Raji (cell line): Measurements from ENCODE around the gene MPL.

ENCODE experiments used
- POLR2A ChIP-seq: IDR thresholded peaks from 2 replicates; pipeline ENCODE4 v1.6.1; 2011; ENCODE audit warnings: low read depth, low read length, control low read depth; ENCODE audit not compliant: insufficient read depth

Gene MPL

DNA sequence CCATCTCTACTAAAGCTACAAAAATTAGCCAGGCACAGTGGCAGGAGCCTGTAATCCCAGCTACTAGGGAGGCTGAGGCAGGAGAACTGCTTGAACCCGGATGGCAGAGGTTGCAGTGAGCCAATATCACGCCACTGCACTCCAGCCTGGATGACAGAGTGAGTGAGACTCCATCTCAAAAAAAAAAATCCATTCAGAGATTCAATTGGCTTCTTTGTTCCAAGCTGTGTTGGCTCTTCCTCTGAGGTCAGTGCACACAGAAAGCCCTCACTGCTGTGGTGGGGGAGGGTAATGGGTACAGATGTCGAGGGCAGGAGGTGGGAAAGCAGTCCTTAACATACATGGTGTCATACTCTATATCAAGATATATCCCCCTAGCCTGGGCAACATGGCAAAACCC, 22.1 kb upstream of the MPL start:
- no peak for TF ChIP-seq POLR2A

DNA sequence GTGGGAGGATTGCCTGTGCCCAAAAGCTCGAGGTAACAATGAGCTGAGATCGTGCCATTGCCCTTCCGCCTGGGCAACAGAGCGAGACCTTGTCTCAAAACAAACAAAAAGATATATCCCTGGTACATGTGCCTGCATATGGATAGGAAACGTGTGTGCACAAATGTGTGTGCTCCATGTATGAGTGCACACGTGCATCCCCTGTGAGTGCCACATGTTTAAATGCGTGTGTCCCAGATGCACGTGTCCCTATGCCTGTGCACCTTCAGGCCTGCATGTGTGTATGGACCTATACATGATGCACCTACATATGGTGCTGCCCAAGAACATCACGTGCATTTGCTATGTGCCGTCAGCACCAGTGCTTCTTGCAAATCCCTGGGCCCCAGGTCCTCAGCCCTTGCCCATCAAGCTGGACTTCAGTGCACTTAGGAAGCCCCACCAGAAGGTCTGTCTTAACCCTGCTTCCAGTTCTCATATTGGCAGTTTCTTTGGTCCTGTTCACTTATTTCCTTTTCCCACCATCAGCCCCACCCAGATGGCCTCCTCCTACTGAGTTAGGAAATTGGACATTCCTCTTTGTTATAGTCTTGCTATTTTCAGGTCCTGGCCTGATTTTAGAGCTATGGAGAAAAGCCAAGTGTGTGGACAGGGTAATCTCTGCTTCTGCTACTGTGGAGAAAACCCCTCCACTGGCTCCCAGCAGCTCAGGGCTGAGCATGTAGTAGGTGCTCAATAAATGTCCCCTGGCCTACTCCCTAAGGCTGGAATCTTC, 21.5 kb upstream of the MPL start:
- TF ChIP-seq POLR2A, result no peak

GRCh38 chr1:43316738-43317520, 20.7 kb upstream of the MPL start:
- TF ChIP-seq POLR2A, result no peak

DNA sequence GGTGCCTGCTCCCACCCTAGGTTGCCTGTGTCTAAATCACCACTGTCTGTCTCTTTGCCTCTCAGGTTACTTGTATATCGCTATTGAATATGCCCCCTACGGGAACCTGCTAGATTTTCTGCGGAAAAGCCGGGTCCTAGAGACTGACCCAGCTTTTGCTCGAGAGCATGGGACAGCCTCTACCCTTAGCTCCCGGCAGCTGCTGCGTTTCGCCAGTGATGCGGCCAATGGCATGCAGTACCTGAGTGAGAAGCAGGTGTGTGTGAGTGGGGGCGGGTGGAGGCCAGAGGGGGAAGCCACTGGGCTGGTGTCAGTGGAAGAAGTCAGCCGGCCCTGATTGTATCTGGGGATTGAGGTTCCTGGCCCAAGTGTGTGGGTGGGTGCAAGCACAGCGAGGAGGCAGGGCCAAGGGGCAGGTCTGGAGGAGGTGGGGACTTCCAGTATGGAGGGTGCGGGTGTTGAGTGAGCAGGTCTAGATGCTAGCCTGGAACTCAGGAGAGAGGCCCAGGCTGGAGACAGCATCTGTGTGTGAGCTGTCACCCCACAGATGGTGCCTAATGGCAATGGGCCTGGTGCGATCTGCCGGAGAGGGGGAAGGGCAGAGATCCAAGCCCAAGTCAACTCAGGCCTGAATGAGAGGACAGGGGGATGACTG, 19.7 kb upstream of the MPL start:
- TF ChIP-seq POLR2A, result no peak

DNA sequence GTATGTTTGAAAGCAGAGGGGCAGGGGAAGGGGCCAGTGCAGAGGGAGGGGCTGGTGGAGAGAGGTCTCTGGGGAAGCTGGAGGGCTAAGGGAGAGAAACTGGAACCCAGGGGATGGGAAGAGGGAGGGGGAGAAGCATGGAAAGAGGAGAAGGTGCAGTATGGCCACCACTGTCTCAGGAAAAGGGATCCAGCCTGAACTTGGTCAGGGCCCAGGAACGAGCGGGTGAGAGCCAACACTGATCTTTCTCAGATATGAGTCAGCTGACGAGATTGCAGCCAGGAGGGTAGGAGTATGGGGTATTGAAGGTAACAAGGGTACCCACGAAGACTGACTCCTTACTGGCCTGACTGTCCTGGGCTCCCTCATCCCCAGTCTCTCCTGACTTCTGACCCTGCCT, 18.8 kb upstream of the MPL start:
- no peak for TF ChIP-seq POLR2A

DNA sequence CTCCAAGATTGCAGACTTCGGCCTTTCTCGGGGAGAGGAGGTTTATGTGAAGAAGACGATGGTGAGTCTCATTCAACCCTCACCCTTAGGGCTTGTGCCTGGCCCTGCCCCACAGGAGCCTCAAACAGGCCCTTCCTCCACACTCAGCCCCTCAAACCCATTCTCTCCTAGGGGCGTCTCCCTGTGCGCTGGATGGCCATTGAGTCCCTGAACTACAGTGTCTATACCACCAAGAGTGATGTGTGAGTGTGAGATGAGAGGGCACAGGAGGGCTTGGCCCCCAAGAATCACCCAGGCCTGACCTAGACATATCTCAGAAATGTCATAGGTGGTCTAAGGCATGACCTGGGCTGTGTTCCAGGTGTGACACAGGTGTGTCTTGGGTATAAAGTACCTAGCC, 18.3 kb upstream of the MPL start:
- no peak for TF ChIP-seq POLR2A

DNA sequence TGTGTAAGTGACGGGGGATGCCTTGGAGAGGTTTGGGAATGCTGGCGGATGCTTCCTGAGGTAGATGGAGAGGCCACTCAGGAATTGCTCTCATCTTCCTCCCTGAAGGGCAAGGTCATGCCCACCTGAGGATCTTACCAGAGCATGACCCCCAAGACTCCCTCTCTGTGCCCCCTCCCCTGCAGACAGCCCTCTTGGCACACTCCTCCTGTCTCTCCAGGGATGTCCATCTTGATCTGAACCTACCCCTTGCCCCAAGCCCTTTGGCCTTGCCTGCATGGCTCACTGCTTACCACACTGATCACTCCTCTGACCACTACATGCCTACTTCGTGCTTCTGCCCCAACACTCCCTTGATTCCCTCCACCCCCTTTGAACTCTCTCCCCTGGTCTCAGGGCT, 17.9 kb upstream of the MPL start:
- TF ChIP-seq POLR2A, result no peak

GRCh38 chr1:43321331-43321891, 16.2 kb upstream of the MPL start:
- TF ChIP-seq POLR2A, result no peak

- no peak for TF ChIP-seq POLR2A
Measured at GRCh38 chr1:43322506-43322905, 15.1 kb upstream of the MPL start.

DNA sequence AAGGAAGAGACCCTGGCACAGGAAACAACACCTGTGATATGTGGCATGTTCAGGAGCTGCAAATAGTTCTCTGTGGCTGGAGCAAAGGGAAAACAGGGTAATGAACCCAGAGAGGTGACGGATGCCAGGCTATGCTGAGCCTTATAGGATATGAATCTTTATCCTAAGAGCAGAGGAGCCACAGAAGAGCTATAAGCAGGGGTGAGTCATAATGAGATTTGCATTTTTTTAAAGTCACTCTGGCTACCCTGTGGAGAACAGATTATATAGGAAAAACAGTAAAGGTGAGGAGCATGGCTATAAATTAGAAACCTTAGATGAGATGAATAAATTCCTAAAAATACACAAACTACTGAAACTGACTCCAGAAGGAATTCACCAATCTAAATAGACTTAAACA, 12.8 kb upstream of the MPL start:
- TF ChIP-seq POLR2A, result no peak

- no peak for TF ChIP-seq POLR2A
Measured at GRCh38 chr1:43325381-43325780, 12.2 kb upstream of the MPL start.

DNA sequence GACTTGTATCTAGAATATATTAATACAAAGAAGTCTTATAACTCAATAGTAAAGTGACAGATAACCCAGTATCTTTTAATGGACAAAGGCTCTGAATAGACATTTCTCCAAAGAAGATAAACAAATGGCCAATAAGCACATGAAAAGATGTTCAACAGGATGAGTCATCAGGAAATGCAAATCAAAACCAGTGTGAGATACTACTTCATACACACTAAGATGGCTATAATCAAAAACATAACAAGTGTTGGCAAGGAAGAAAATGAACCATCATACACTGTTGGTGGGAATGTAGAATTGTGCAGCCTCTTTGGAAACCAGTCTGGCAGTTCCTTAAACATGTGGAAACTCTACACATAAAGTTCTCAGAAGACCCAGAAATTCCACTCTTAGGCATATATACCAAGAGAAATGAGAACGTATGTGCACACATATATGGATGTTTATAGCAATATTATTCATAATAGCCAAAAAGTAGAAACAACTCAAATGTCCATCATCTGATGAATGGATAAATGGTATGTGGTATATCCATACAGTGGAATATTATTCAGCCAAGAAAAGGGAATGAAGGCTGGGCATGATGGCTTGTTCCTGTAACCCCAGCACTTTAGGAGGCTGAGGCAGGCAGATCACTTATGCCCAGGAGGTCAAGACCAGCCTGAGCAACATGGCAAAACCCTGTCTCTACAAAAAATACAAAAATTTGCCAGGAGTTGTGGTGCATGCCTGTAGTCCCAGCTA, 9.9 kb upstream of the MPL start:
- TF ChIP-seq POLR2A, result no peak

- TF ChIP-seq POLR2A, result no peak
Measured at GRCh38 chr1:43329995-43330751, 7.4 kb upstream of the MPL start.

GRCh38 chr1:43331688-43332087, 5.9 kb upstream of the MPL start:
- no peak for TF ChIP-seq POLR2A

DNA sequence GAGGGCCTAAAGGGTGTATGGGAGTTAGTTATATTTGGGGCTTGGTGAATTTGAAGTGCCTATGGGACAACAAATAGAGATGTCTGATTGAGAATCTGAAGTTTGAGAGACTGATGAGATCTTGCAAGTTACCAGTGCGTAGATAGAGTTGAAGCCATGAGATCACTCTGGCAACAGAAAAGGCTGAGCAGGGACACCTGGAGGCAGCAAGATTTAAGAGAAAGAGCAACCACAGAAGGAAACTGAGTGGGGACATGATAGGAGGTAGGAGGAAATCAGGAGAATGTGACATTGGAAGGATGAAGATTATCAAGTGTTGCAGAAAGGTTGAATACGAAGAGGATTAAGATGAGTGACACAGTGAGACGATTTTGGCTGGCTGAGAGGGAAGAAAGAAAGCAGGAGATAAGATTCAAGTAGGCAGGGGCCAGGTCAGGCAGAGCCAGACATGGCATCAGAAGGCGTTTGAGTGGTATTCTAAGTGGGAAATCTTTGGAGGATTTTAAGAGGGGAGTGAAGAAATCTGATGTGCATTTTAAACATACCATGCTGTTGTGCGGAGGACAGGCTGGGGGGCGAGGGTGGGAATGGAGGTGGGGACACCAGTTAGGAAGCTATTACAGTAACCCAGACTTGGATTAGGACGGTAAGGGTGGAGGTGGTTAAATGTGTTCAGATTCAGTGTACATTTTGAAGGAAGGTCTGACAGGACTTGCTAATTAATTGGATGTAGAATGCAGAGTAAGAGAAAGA, 3.0 kb upstream of the MPL start:
- TF ChIP-seq POLR2A, result no peak
